ENCODE measurements around the gene SLC26A6.

SLC26A6 gene

GRCh38 chr3:48662753-48663488 is 27.7 kb upstream of the SLC26A6 start, which contains the start of gene CELSR3:
CELSR3 (minus strand) TSS chr3:48662886; CDS start chr3:48662634, 252 bp downstream.
- no peaks in the 10 kb centered on the region for H3K9me3 ChIP-seq (ENCODE audit: low read length)
- H2AFZ ChIP-seq (ENCODE audit: low read length): no peak within 1 kb of the TSS
- H3K9ac ChIP-seq (ENCODE audit: low read length): peak within 1 kb of the TSS; percentile 73
- TF ChIP-seq EZH2 (IDR thresholded peaks at IDR 0.05; ENCODE audit: borderline replicate concordance, low read length): no peak
- TF ChIP-seq CTCF (IDR thresholded peaks at IDR 0.05; ENCODE audit: low read length): no peak
- H3K9me2 ChIP-seq (ENCODE audit: low read depth, low read length): no peaks in the 10 kb centered on the region
- H3K79me2 ChIP-seq (ENCODE audit: insufficient read depth, low read length): no peaks in the 10 kb centered on the region
- peak within 1 kb of the TSS; percentile 89 for H3K4me2 ChIP-seq (ENCODE audit: low read length)
- 0 out of 2 replicates have a peak, but pooled peaks cover 8% of the 10 kb centered on the region for H3K36me3 ChIP-seq (ENCODE audit: insufficient read depth, low read length)
- H3K27me3 ChIP-seq (ENCODE audit: insufficient read depth, low read length): no peaks in the 10 kb centered on the region
- H3K27ac ChIP-seq (ENCODE audit: low read depth, low read length, poor library complexity, severe bottlenecking): peak within 1 kb of the TSS; percentile 67
- no peaks in the 10 kb centered on the region for H3F3A ChIP-seq (ENCODE audit: insufficient read depth, low read length)
- peaks cover 8% of the 10 kb centered on the region for H3K4me1 ChIP-seq (ENCODE audit: insufficient read depth, low read length, severe bottlenecking)
- H3K4me3 ChIP-seq (ENCODE audit: low read depth, low read length, poor library complexity, severe bottlenecking): peak within 1 kb of the TSS; percentile 67
- H4K20me1 ChIP-seq (ENCODE audit: insufficient read depth, low read length): no peaks in the 10 kb centered on the region

DNA sequence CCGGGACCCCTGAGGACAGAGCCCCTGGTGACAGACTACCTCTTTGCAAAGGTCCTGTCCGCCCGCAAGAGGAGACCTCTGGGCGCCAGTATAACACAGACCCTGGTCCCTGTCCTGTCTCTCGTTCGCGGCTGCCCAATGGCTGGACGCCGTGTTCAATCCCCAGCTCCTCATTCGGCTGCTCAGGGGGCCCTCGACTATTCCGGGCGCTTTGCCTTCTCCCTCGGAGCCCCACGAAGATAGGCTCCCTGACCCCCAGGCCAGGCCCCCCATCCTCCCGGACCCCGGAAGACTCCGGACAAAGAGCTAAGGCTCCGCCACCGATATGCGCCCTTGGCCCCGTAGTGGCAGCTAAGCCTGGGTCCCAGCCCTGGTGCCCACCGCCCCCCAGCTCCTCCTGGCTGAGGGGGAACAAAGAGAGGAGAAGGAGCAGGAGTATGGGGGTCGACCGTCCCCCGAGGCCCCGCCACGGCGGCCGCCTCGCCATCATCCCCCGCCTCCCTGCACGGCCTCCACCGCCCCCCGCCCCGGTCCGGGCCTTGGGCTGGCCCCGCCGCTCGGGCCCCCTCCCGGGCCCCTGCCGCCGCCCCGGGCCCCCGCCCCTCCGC is 27.0 kb upstream of the SLC26A6 start:
- Histone ChIP-seq H3F3A (ENCODE audit: insufficient read depth, low read length) (no peaks in the 10 kb centered on the region), H3K79me2 (ENCODE audit: insufficient read depth, low read length) (no peaks in the 10 kb centered on the region), H3K9me2 (ENCODE audit: low read depth, low read length) (no peaks in the 10 kb centered on the region), H3K4me3 (ENCODE audit: low read depth, low read length, poor library complexity, severe bottlenecking) (peak overlapping the region; percentile 67), H3K9me3 (ENCODE audit: low read length) (no peaks in the 10 kb centered on the region), H4K20me1 (ENCODE audit: insufficient read depth, low read length) (no peaks in the 10 kb centered on the region), H3K36me3 (ENCODE audit: insufficient read depth, low read length) (0 out of 2 replicates have a peak, but pooled peaks cover 8% of the 10 kb centered on the region), H2AFZ (ENCODE audit: low read length) (no peak overlapping the region), H3K27ac (ENCODE audit: low read depth, low read length, poor library complexity, severe bottlenecking) (no peak overlapping the region), H3K9ac (ENCODE audit: low read length) (no peak overlapping the region), H3K27me3 (ENCODE audit: insufficient read depth, low read length) (no peaks in the 10 kb centered on the region), H3K4me2 (ENCODE audit: low read length) (peak overlapping the region; percentile 66; the same call in 1 of the 2 replicates), H3K4me1 (ENCODE audit: insufficient read depth, low read length, severe bottlenecking) (peaks cover 8% of the 10 kb centered on the region)
- no peak for TF ChIP-seq CTCF (IDR thresholded peaks at IDR 0.05; ENCODE audit: low read length)

DNA sequence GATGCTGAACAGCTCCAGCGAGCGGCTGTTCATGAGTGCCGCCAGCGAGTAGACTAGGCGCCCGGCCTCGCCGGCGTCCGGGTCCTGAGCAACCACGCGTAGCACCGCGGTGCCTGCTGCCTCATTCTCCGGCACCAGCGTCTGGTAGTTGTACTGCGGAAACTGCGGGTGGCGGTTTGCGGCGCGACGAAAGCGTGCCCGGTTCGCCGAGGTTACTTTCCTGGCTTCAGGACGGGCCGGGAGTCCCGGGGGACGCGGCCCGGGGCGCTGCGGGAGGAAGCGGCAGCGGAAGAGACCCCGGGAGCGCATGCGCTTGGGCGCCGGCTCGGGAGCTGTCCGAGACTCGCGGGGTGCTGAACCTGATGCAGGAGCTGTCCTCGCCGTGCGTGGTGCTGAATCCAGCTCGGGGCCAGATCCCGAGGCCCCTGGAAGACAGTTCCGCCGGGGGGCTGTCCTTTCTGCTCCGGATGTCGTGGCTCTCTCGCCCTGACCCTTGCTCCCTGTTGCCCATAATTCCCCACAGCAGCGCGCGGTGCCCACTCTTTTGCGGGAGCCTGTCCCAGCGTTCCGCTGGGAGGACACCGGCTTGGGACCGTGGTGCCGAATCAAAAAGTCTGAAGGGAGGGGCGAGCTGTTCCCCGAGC is 26.4 kb upstream of the SLC26A6 start:
- no peaks in the 10 kb centered on the region for H3K9me2 ChIP-seq (ENCODE audit: low read depth, low read length)
- H3K27ac ChIP-seq (ENCODE audit: low read depth, low read length, poor library complexity, severe bottlenecking): no peak overlapping the region
- peak overlapping the region; percentile 66 for H3K4me2 ChIP-seq (ENCODE audit: low read length)
- H2AFZ ChIP-seq (ENCODE audit: low read length): no peak overlapping the region
- H3K36me3 ChIP-seq (ENCODE audit: insufficient read depth, low read length): 0 out of 2 replicates have a peak, but pooled peaks cover 5% of the 10 kb centered on the region
- H4K20me1 ChIP-seq (ENCODE audit: insufficient read depth, low read length): no peaks in the 10 kb centered on the region
- H3F3A ChIP-seq (ENCODE audit: insufficient read depth, low read length): no peaks in the 10 kb centered on the region
- H3K4me1 ChIP-seq (ENCODE audit: insufficient read depth, low read length, severe bottlenecking): peaks cover 15% of the 10 kb centered on the region
- H3K9me3 ChIP-seq (ENCODE audit: low read length): no peaks in the 10 kb centered on the region
- TF ChIP-seq EZH2 (IDR thresholded peaks at IDR 0.05; ENCODE audit: borderline replicate concordance, low read length): no peak
- no peak for TF ChIP-seq CTCF (IDR thresholded peaks at IDR 0.05; ENCODE audit: low read length)
- H3K4me3 ChIP-seq (ENCODE audit: low read depth, low read length, poor library complexity, severe bottlenecking): peak overlapping the region; percentile 51
- H3K79me2 ChIP-seq (ENCODE audit: insufficient read depth, low read length): no peaks in the 10 kb centered on the region
- H3K27me3 ChIP-seq (ENCODE audit: insufficient read depth, low read length): no peaks in the 10 kb centered on the region
- H3K9ac ChIP-seq (ENCODE audit: low read length): no peak overlapping the region

All from OCI-LY1 (cell line).